Neural cell (in vitro differentiated cells): ENCODE results near the gene DAW1.

Source experiments
- MXI1 ChIP-seq: fragments of 450-650 bp; conservative IDR thresholded peaks from 2 replicates; pipeline ENCODE4 v1.6.1; 2014; ENCODE audit warnings: antibody characterized with exemption, mild to moderate bottlenecking; ENCODE audit not compliant: poor library complexity, severe bottlenecking
- TAF1 ChIP-seq: IDR thresholded peaks from 2 replicates; pipeline ENCODE4 v1.6.1; 2012; ENCODE audit warnings: low read depth
- TF ChIP-seq, protein P1 (sequence below): fragments of 450-650 bp; IDR thresholded peaks from 2 replicates; pipeline ENCODE4 v1.5.1; 2014; ENCODE audit warnings: antibody characterized with exemption, mild to moderate bottlenecking, moderate library complexity; ENCODE audit not compliant: poor library complexity, severe bottlenecking

DNA sequence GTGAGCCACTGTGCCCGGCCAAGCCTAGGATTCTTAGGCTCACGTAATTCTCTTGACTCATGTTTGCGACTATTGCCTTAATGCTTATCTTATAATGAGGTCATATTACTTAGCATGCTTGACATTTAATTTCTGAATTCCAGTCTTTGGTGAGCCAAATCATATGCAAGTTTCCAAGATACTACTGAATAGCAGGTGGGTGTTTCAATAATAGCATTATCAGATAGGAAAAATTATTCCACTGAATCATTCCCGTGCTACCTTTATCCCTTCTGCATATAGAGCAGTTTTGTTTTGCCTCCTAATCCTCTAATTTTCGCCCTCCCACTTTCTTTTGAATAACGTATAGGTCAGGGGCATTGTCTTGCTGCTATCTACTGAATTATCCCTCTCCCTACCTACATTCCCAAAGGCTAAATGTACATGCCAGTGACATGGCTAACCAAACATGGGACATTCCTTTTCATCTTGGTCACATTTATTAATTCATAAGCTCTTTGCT, 4.9 kb downstream of the DAW1 start:
- TF ChIP-seq, protein P1, sequence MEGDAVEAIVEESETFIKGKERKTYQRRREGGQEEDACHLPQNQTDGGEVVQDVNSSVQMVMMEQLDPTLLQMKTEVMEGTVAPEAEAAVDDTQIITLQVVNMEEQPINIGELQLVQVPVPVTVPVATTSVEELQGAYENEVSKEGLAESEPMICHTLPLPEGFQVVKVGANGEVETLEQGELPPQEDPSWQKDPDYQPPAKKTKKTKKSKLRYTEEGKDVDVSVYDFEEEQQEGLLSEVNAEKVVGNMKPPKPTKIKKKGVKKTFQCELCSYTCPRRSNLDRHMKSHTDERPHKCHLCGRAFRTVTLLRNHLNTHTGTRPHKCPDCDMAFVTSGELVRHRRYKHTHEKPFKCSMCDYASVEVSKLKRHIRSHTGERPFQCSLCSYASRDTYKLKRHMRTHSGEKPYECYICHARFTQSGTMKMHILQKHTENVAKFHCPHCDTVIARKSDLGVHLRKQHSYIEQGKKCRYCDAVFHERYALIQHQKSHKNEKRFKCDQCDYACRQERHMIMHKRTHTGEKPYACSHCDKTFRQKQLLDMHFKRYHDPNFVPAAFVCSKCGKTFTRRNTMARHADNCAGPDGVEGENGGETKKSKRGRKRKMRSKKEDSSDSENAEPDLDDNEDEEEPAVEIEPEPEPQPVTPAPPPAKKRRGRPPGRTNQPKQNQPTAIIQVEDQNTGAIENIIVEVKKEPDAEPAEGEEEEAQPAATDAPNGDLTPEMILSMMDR: no peak
- TF ChIP-seq TAF1: no peak
- TF ChIP-seq MXI1: no peak
